T-helper 9 cell (primary cell): ENCODE data around the gene ART5.
"Not testable (repeated sequence)": the region's sequence is repeated elsewhere in the genome, so short reads cannot be mapped to it uniquely, and the experiment has no call there.

Source experiments
- DNase-seq: peaks from one replicate; pipeline ENCODE4 v3.0.0-alpha.2; 2020

ART5 gene

GRCh38 chr11:3657331-3657730 is 15.5 kb upstream of the ART5 start:
- DNase-seq, result not testable (repeated sequence)

- no peak for DNase-seq
These were observed 13.8 kb upstream of the ART5 start for GRCh38 chr11:3655547-3655946.

- not testable (repeated sequence) for DNase-seq
These were observed 10.7 kb upstream of the ART5 start for GRCh38 chr11:3652514-3652913.

- not testable (repeated sequence) for DNase-seq
These were observed 7.6 kb upstream of the ART5 start for GRCh38 chr11:3649374-3649773.

GRCh38 chr11:3648843-3649242 is 7.1 kb upstream of the ART5 start:
- not testable (repeated sequence) for DNase-seq

GRCh38 chr11:3645552-3645951 is 3.8 kb upstream of the ART5 start:
- no peak for DNase-seq

GRCh38 chr11:3644817-3645235 is 3.0 kb upstream of the ART5 start, which contains the start of gene ART1:
Gene ART1, plus strand, starts transcription at chr11:3645128. Its CDS starts 14,086 bp downstream, at chr11:3659214.
- no peak for DNase-seq

GRCh38 chr11:3643102-3643546 is 1.3 kb upstream of the ART5 start:
- not testable (repeated sequence) for DNase-seq

GRCh38 chr11:3642071-3642951 is 519 bp upstream of the ART5 start:
- DNase-seq, result peak; percentile 67

GRCh38 chr11:3641191-3641590 is 601 bp downstream of the ART5 start:
- no peak for DNase-seq

GRCh38 chr11:3639841-3640240 is 2.0 kb downstream of the ART5 start:
- DNase-seq, result no peak

- DNase-seq, result no peak
These were observed 3.3 kb downstream of the ART5 start for GRCh38 chr11:3638513-3638912.

GRCh38 chr11:3637201-3637600 is 4.6 kb downstream of the ART5 start:
- no peak for DNase-seq

GRCh38 chr11:3635641-3636375 is 6.0 kb downstream of the ART5 start:
- no peak for DNase-seq

GRCh38 chr11:3632070-3632660 is 9.6 kb downstream of the ART5 start:
- DNase-seq, result no peak

- no peak for DNase-seq
These were observed 10.5 kb downstream of the ART5 start for GRCh38 chr11:3631331-3631730.

GRCh38 chr11:3627291-3627690 is 14.5 kb downstream of the ART5 start:
- no peak for DNase-seq

GRCh38 chr11:3626250-3626960 is 15.4 kb downstream of the ART5 start:
- no peak for DNase-seq

GRCh38 chr11:3623767-3624458 is 17.9 kb downstream of the ART5 start:
- no peak for DNase-seq

GRCh38 chr11:3623121-3623520 is 18.7 kb downstream of the ART5 start:
- no peak for DNase-seq

GRCh38 chr11:3622521-3622920 is 19.3 kb downstream of the ART5 start:
- no peak for DNase-seq

- no peak for DNase-seq
These were observed 23.8 kb downstream of the ART5 start for GRCh38 chr11:3617990-3618389.
